Muscle of arm (tissue), 12 donors: ENCODE measurements around the gene INPP5B. TPM values are rescaled to one million over a fixed set of nuclear protein-coding genes. Genes with fewer than 3 reads are reported as not detected.
"Not testable (repeated sequence)": the region's sequence is repeated elsewhere in the genome, so short reads cannot be mapped to it uniquely, and the experiment has no call there.

Experiments used
- DNase-seq: peaks from one replicate; pipeline ENCODE4 v3.0.0-alpha.2; 2013
- polyA plus RNA-seq, 12 donors: library from polyadenylated mRNA; unstranded; fragments of 120-200 nt; gene quantifications; one replicate each; pipeline ENCODE4 v1.2.1, GENCODE V29; 2013; ENCODE audit not compliant: insufficient read length in 12 of 12

INPP5B gene
- polyA plus RNA-seq, 12 donors: 3.5 to 16.5 (median 10.2) TPM; not detected in 1

DNA sequence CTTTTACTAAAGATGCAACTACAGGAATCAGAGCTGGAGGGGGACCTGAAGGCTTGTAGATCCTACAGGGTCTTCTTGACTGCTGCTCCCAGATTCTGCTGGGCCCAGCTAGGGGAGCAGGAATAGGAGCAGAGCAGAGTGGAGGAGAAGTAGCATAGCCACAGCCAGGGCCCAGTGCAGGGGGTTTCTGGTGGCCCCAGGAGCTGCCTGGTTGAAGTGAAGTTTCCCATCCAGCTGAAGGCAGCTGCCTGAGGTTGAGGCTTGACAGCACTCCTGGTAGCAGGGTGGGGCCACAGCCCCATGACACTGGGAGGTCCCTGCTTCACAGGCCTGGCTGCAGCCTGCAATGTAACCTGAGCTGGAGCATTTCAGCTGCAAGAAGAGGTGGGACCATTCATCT, 2.0 kb upstream of the INPP5B start:
- DNase-seq: no peak

GRCh38 chr1:37948166-37948565, 1.3 kb upstream of the INPP5B start:
- no peak for DNase-seq

- no peak for DNase-seq
Measured at GRCh38 chr1:37947364-37947763, 511 bp upstream of the INPP5B start.

DNA sequence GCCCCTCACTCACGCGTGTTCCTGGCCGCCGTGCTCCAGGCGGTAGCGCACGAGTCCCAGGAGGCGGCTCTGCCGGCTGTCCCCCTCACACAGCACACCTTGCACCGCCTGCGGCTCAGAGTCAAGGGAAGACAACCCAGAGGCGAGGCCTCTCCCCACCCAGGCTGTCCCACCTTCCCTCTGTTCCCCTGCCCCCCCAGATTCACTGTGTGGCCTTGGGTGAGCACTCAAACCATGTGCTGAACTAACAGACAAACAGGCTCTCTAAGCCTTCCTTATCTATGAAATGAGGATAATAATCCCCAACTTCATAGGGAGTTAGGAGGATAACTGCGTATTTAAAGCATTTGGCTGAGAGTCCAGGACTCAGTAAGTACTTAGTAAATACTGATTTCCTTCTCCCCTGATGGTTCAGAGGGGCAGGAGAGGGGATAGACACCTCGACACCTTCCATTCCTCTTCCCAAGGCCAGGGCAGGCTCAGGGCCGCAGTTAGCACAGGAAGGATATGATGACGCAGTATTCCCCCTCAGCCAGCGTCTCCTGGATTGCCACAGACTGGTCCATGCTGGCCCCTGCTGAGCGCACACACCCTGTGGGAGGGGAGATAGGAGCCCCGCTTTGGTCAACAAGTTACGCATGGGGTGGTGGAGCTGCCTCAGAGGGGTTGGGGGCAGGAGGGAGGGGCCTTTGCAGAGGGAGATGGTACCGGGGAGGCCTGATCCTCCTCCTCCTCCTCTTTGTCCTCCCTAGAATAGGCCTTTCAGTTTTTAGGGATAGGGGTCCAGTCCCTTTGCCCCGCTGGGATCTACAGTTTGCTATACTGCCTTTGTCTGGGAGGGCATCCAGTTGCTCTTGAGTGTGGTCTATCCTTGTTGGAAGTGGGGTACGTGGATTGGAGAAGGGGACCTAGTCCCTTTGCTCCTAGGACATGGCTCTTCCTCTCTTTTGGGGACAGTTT, 830 bp downstream of the INPP5B start:
- peak; percentile 47 for DNase-seq

DNA sequence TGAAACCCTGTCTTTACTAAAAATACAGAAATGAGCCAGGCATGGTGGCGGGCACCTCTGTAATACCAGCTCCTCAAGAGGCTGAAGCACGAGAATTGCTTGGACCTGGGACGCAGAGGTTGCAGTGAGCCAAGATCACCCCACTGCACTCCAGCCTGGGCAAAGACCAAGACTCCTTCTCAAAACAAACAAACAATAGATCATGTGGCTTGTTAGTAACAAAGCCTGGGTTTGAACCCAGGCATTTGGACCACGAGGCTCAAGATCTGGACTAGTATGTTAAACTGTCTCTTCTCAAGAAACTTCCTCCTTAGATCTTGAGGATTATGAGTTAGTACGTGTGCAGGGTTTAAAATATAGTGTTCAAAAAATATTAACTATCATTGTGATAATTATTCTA, 1.6 kb downstream of the INPP5B start:
- no peak for DNase-seq

DNA sequence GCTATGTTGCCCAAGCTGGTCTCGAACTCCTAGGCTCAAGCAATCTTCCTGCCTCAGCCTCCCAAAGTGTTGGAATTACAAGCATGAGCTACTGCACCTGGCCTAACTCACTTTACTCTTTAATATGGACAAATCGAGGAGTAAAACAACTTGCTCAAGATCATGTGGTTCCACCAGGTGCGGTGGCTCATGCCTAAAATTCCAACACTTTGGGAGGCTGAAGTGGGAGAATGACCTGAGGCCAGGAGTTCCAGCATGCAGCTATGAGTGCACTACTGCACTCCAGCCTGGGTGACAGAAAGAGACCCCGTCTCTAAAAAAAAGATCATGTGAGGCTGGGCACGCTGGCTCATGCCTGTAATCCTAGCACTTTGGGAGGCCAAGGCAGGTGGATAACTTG, 2.0 kb downstream of the INPP5B start:
- no peak for DNase-seq

- DNase-seq: no peak
Measured at GRCh38 chr1:37944086-37944763, 2.6 kb downstream of the INPP5B start.

GRCh38 chr1:37940299-37940947, 6.4 kb downstream of the INPP5B start:
- no peak for DNase-seq

GRCh38 chr1:37936760-37937159, 10.1 kb downstream of the INPP5B start:
- not testable (repeated sequence) for DNase-seq

- DNase-seq: no peak
Measured at GRCh38 chr1:37932759-37933158, 14.1 kb downstream of the INPP5B start.

DNA sequence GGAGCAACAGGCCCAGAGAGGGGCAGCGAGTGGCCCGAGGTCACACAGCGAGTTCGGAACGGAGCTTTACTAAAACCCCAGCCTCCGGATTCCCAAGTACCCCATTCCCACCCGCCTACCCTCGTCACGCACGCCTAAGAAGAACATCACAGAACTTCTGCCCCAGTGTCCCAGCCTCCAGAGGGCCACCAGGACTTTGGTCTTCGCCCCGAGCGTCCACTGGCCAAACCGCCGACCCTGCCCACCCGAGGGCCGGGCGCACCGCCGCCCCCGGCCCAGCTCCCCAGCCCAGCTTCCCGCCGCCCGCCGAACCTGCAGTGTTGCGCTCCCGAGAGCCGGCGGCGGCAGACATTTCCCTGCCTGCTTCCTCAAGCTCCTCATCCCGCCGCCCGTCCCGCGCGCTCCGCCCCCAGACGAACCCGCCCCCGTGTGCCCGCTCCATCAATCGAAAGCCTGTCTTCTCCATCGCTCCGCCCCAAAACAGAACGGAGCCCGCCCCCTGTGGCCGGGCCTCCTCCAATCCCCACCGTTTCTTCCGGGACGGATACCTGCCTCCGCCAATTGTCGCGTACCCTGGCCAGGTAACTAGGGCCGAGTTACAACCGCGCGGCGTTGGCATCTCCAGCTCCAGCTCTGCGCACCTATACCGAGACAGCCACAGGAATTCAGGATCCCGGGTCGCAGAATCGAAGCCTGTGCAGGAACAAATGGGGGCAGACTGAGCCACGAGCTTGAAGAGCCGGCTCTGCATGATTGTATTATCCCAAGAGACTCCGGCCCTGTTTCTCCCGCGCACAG, 15.3 kb downstream of the INPP5B start:
- DNase-seq: peak; percentile 95

DNA sequence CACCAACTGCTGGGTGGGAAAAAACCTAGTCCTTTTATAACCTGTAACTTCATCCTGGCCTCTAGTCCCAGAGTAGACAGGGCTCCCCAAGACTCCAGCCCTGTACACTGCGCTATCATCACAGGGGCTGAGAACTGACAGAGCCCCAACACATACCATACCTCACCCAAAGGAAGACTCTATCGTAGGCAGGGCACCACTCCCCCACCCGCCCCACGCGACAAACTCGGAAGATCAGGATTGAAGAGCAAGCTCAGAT, 15.8 kb downstream of the INPP5B start:
- DNase-seq: no peak

DNA sequence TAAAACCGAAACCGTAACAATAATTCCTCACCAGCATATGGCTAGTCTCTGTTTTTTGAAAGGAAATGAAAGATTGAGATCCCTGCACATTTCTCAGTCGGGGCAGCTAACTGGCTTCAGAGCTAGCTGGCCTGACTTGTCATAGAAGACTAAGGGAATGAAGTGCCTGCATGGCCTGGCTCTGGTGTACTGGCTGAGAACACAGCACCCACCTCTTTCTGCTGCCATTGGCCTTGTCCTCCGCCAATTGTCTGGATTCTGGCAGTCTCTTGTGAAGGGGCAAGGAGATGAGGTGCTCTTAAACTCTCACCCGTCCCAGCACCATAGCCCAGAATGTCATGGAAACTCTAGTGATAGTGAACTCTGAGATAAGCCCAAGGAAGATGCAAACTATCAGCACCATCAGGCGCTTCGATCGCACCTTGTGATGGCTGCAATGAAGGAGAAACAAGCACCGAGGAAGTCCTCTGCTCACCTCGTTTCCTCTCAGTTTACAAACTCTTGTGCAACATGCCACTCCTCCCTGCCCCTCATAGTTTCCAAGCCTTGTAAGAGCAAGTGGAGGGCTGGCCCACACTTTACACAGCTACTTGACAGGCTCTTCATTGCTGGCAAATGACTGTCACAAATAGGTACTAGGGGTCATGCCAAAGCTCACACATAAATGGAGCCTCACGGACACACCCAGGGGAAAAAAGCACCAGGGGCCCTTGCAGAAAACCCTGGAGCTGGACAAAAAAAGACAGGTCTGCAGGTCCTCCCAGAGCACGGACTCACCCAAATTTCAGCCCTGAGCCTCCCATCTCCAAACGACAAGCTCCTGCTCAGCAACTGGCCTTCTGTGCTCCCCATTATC, 16.4 kb downstream of the INPP5B start:
- no peak for DNase-seq

GRCh38 chr1:37926038-37926924, 20.6 kb downstream of the INPP5B start:
- no peak for DNase-seq

GRCh38 chr1:37925316-37925715, 21.5 kb downstream of the INPP5B start:
- DNase-seq: no peak

DNA sequence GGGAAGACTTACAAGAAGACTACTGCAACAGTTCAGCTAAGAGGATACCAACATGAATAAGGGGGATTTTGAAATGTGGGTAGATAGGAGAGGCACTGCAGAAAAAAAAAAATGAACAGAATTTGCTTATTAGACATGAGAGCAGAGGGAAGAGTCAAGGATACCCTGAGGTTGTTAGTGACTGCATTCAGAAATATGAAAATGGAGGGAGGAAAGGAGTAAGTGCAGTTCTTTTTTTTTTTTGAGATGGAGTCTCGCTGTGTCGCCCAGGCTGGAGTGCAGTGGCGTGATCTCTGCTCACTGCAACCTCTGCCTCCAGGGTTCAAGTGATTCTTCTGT, 23.3 kb downstream of the INPP5B start:
- DNase-seq: no peak

DNA sequence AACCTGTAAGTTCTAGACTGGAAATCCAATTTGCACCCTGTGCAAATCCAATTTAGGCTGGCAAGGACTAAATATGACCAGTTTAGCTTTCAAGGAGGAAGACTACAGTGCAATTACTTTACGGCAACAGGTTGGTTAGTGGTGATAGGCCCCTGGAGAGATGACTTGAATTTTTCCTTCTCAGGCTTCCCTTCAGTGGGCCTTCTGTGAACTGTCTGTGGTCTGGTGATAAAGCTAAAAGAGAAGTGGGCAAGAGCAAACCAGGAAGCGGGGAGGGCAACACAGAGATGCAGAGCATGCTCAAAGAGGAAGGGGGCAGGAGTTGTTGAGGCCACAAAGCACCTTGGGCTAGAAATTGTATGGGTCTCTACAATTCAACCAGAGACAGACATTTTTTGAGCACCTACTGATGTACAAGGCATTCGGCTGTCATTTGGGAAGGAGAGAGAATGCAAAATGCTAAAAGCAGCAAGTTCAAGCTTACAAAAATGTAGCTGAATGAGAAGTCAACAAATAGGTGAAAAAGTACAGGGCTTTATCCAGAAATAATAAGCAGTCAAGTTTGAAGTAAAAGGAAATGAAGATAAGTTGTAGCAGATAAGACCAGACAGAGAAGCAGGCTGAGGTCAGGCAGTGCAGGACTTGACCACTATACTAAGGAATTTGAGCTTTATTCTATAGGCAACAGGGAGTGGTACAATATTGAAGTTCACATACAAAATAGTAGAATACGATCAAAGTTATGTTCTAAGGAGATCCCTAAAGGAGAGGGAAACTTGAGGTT, 23.9 kb downstream of the INPP5B start:
- DNase-seq: no peak

DNA sequence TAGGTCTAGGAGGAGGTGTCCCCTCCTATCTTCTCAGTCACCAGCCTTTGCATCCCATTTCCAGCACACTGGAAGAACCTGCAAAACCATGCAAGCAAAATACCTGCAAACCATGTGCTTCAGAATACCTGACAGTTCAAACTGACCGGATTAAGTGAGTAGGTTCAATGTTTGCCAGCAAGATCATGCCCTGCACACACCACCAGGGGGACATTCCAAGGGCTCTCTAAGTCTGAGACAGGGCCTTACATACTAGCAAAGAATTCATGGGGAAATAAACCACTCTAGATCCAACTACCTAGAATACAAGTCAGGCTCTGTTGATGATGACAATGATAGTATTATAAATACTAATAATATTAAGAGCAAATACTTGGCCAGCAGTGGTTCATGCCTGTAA, 27.6 kb downstream of the INPP5B start:
- DNase-seq: no peak

GRCh38 chr1:37915476-37916093, 31.3 kb downstream of the INPP5B start:
- DNase-seq: no peak
